GM21381 (cell line): ENCODE measurements around the gene PEX3.

Experiments
- ATAC-seq: cut with Tn5 transposase; IDR thresholded peaks from one replicate; pipeline ENCODE4 v1.9.1; 2021; ENCODE audit warnings: mild to moderate bottlenecking, moderate library complexity; ENCODE audit not compliant: unreplicated experiment

Gene PEX3

DNA sequence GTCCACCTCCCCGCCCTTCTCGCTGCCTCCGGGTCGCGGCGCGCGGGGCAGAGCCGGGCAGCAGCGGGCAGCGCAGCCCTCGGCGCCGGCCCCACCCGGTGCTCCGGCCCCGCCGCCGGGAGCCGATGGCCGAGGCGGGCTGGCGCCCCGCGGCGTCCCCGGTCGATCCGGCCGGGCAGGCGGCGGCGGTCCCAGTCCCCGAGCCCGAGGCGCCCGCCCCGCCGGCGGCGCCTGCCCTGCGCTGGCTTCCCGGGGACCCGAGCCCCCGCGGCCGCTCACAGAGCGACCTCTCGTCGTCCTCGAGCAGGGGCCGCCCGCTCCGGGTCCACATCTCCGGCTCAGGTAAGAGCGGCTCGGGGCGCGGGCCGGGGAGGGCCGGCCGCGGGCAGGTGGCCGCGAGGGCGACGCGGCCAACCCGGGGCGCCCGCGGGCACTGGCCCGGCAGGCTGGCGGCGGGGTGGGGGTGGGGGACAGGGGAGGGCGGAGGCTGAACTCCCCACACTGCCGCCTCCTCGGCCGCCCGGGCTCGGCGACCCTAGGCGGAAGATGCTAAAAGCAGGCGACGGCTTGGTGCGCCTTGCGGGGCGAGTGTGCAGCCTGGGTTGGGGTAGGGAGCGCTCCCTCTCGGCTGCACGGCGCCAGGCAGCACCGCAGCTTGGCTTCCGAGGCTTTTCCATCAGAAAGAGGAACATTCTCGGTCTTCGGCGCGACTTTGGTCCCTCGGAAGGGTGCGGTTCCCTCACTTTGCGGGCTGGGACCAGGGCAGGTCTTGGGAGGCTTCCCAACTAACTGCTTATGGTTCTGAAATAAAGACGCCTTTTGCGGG lies 86.5 kb downstream of the PEX3 start:
- peak; percentile 59 for ATAC-seq

DNA sequence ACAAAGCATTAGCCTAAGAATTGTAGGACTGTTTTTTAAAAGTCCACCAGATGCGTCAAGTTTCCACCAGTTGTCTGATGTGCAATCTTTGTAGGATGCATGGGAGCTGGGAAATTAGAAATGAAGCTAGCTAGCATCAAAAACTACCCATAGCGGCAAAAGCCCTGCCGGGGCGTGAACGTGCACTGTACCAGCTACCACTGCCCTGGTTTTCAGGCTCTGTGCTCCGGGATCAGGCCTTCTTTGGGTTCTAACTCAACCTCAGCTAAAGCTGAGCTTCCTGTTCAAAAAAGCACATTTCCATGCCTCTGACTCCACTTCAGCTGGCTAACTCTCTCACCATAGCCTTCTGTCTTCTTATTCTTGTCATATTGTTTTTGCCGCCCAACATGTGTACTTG lies 87.8 kb downstream of the PEX3 start:
- no peak for ATAC-seq

DNA sequence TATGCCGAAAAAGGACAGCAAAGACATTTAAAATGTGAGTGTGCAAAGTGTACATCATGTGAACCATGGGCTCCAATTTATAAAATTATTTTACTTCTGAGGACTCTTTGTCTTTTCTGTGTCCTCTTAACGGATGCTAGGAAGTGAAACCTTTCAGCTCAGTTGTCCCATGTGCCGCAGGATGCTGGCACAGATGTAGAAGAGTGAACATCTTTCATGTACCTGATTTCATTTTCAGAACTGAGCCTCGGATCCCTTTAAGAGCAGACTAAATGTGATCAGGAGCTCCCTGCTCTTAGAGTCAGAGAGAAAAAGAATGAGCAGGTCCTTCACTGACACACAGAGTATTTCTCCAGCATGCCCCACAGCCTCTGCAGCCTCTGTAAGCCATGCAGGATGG lies 88.5 kb downstream of the PEX3 start:
- ATAC-seq, result no peak

DNA sequence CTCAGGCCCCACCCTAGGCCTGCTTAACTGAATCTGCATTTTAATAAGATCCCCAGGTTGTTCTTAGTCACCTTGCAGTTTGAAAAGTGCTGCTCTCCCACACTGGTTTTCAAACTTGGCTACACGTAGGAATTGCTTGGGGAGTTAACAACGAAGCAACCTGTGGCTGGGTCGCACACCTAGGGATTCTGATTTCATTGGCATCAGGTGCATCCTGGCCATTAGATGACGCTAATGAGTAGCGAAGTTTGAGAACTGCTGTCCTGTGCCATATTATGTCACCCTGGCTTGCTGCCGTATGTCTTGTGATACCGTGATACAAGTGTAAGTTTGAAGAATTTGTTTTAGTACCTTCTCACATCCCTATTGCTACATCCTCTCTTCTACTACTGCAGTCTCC lies 89.1 kb downstream of the PEX3 start:
- ATAC-seq, result no peak

DNA sequence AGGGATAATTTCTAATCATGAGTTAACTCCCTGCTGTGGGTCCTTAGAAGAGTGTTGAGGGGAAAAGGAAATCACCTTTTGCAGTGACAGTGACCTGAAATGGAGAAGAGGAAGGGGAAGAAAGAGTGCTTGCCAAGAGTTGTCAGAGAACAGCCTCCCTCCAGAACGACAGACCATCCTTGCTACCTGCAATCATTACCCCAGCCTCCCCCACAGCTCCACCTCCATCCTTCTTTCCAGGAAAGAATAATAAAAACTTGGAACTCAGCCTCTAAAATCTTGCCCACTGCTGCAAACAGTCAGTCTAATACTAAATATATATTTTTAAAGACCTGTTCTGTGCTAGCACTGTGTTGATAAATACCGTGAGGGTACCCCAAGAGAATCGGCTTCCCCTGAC lies 89.6 kb downstream of the PEX3 start:
- ATAC-seq, result no peak
